Fibroblast of mammary gland (primary cell): ENCODE measurements around the gene MAP6D1.

Experiments
- DNase-seq: peaks from one replicate; pipeline ENCODE4 v3.0.0-alpha.2; 2010; ENCODE audit warnings: low read depth
- H3K4me3 ChIP-seq: 2 replicates; pipeline ENCODE4 v1.5.1; 2011; ENCODE audit warnings: low read depth, mild to moderate bottlenecking, low read length, moderate library complexity; ENCODE audit not compliant: control insufficient read depth
- TF ChIP-seq, protein P1 (sequence below): conservative IDR thresholded peaks from 2 replicates; pipeline ENCODE4 v1.5.1; 2011; ENCODE audit warnings: low read depth, low read length, inconsistent platforms; ENCODE audit not compliant: control insufficient read depth, insufficient read depth

Gene MAP6D1

DNA sequence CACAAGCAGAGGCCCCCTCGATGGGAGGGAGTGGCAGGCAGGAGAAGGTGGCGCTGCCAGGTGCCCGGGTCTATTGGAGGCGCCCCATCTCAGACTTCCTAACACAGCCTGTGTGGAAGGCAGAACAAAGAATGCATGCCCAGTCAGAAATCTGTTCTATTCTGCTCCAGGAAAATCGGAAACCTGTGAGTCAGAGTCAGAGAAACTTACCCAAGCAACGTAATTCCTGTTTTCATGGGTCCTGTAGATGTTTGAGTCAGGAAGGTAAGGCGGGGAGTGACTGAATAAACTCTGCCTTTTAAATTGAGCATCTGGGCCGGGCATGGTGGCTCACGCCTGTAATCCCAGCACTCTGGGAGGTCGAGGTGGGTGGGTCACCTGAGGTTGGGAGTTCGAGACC lies 13.7 kb downstream of the MAP6D1 start:
- H3K4me3 ChIP-seq = no peak overlapping the region
- DNase-seq = no peak
- TF ChIP-seq, protein P1, sequence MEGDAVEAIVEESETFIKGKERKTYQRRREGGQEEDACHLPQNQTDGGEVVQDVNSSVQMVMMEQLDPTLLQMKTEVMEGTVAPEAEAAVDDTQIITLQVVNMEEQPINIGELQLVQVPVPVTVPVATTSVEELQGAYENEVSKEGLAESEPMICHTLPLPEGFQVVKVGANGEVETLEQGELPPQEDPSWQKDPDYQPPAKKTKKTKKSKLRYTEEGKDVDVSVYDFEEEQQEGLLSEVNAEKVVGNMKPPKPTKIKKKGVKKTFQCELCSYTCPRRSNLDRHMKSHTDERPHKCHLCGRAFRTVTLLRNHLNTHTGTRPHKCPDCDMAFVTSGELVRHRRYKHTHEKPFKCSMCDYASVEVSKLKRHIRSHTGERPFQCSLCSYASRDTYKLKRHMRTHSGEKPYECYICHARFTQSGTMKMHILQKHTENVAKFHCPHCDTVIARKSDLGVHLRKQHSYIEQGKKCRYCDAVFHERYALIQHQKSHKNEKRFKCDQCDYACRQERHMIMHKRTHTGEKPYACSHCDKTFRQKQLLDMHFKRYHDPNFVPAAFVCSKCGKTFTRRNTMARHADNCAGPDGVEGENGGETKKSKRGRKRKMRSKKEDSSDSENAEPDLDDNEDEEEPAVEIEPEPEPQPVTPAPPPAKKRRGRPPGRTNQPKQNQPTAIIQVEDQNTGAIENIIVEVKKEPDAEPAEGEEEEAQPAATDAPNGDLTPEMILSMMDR = no peak

- DNase-seq = no peak
- no peak overlapping the region for H3K4me3 ChIP-seq
- TF ChIP-seq, protein P1 = no peak
These were observed 14.5 kb downstream of the MAP6D1 start for GRCh38 chr3:183810643-183811594.

DNA sequence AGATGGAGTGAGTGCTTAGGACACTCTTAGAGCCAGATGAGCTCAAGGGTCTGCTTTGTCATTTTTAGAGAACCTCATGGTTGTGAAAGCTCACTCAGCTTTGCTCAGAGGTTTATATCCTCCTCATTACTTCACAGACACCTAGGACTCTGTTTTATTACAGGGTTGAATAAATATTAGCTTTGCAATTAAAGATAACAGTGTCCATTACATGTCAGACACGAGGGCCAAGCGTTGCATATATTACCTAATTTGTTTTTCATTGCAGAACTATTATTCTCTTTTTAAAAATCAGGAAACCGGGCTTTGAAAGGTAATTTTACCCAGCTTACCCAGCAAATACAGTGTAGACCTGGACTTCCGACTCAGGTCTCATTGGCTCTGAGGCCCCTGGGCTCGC lies 16.1 kb downstream of the MAP6D1 start:
- DNase-seq = no peak
- TF ChIP-seq, protein P1 = no peak

DNA sequence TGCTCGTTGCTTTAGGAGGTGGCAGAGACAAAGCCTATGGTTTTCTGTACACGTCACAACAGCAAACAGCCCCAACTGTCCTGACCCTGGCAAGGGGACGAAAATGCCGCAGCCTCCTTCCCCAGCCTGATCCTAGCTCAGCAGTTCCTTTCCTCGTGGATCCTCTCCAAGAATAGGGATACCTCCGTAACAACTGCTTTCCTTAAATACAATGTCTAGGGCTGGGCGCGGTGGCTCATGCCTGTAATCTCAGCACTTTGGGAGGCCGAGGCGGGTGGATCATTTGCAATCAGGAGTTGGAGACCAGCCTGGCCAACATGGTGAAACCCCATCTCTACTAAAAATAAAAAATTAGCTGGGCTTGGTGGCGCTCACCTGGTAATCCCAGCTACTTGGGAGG lies 17.0 kb downstream of the MAP6D1 start:
- no peak overlapping the region for H3K4me3 ChIP-seq
- DNase-seq = no peak
- TF ChIP-seq, protein P1 = no peak

More for the DNA sequence above, 16.1 kb downstream of the MAP6D1 start:
- H3K4me3 ChIP-seq = no peak overlapping the region

- no peak for DNase-seq
- H3K4me3 ChIP-seq = no peak overlapping the region
- TF ChIP-seq, protein P1 = no peak
These were observed 17.5 kb downstream of the MAP6D1 start for GRCh38 chr3:183807881-183808280.

- H3K4me3 ChIP-seq = no peak overlapping the region
- TF ChIP-seq, protein P1 = no peak
- DNase-seq = no peak
These were observed 18.1 kb downstream of the MAP6D1 start for GRCh38 chr3:183807209-183807728.
